ENCODE results near the gene MAML2.
A peak's percentile ranks its signal among the peaks of the same experiment; 100 is the strongest.
"Not testable (repeated sequence)": the region's sequence is repeated elsewhere in the genome, so short reads cannot be mapped to it uniquely, and the experiment has no call there.

The MAML2 gene

GRCh38 chr11:96288915-96289314 lies 54.1 kb downstream of the MAML2 start:
- FAIRE-seq: no peak

GRCh38 chr11:96287822-96288439 lies 55.1 kb downstream of the MAML2 start:
- no peak for FAIRE-seq

GRCh38 chr11:96285985-96286384 lies 57.0 kb downstream of the MAML2 start:
- not testable (repeated sequence) for FAIRE-seq

- FAIRE-seq: no peak
These were observed 58.1 kb downstream of the MAML2 start for GRCh38 chr11:96284917-96285316.

GRCh38 chr11:96284401-96284800 lies 58.6 kb downstream of the MAML2 start:
- no peak for FAIRE-seq

- no peak for FAIRE-seq
These were observed 60.3 kb downstream of the MAML2 start for GRCh38 chr11:96282625-96283220.

GRCh38 chr11:96280444-96280843 lies 62.6 kb downstream of the MAML2 start:
- no peak for FAIRE-seq

GRCh38 chr11:96279896-96280290 lies 63.1 kb downstream of the MAML2 start:
- no peak for FAIRE-seq

GRCh38 chr11:96279018-96279895 lies 63.7 kb downstream of the MAML2 start:
- no peak for FAIRE-seq

GRCh38 chr11:96278039-96278897 lies 64.7 kb downstream of the MAML2 start:
- FAIRE-seq: no peak

- FAIRE-seq: no peak
These were observed 65.3 kb downstream of the MAML2 start for GRCh38 chr11:96277696-96278038.

- FAIRE-seq: no peak
These were observed 66.2 kb downstream of the MAML2 start for GRCh38 chr11:96276836-96277235.

- no peak for FAIRE-seq
These were observed 67.0 kb downstream of the MAML2 start for GRCh38 chr11:96275801-96276594.

- no peak for FAIRE-seq
These were observed 69.5 kb downstream of the MAML2 start for GRCh38 chr11:96273507-96273906.

GRCh38 chr11:96272529-96273222 lies 70.3 kb downstream of the MAML2 start:
- FAIRE-seq: peak; percentile 53

- FAIRE-seq: no peak
These were observed 71.2 kb downstream of the MAML2 start for GRCh38 chr11:96271777-96272176.

GRCh38 chr11:96271352-96271751 lies 71.6 kb downstream of the MAML2 start:
- FAIRE-seq: not testable (repeated sequence)

- not testable (repeated sequence) for FAIRE-seq
These were observed 74.5 kb downstream of the MAML2 start for GRCh38 chr11:96268527-96268926.

GRCh38 chr11:96267496-96268032 lies 75.4 kb downstream of the MAML2 start:
- no peak for FAIRE-seq

GRCh38 chr11:96267001-96267495 lies 75.9 kb downstream of the MAML2 start:
- FAIRE-seq: no peak

- FAIRE-seq: no peak
These were observed 77.0 kb downstream of the MAML2 start for GRCh38 chr11:96265972-96266371.

Measured in islet of Langerhans (tissue), 1 donor.